ENCODE data around the gene MRPL28.

Gene MRPL28

DNA sequence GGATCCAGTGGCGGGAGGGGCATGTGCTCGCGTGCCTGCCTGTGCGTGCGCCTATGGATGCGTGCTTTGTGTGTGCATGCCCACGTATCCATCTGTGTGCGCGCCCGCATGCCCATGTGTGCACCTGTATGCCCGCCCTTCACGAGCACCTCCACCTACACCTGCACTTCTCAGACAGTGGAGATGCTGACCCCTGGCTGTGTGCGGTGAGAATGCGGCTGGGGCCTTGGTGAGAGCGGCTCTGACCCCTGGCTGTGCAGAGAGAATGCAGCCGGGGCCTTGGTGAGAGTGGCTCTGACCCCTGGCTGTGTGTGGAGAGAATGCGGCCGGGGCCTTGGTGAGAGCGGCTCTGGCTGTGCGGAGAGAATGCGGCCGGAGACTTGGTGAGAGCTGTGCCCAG lies 51.7 kb downstream of the MRPL28 start:
- no peak for DNase-seq (ENCODE audit: extremely low read depth in 1 of 2, low read depth in 1 of 2)

DNA sequence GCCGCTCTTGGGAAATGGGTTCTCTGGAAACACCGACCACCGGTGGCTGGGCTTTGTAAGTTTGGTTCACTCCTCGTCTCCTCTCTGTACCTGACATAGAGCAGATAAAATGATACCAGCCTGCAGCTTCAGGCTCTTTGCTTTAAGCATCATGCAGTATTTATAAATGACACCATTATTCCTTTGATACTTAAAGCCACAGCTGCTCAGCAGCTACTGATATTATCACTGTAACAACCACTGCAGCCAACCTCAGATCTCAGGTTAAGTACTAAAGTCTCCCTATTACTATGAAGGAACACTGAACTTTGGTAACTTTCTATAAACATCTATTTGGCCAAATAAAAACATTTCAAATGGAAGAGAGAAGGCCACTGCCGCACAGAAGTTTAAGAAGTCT lies 52.8 kb downstream of the MRPL28 start:
- DNase-seq (ENCODE audit: extremely low read depth in 1 of 2, low read depth in 1 of 2), result no peak
